HEK293 (cell line): ENCODE data around the gene CCDC85B.

Source experiments
- CTCF ChIA-PET: fragments of 350-600 bp; formaldehyde crosslinking; extraction: SDS; loops from one replicate; lab custom pipeline; 2021; ENCODE audit warnings: antibody characterized with exemption; lab: Yijun Ruan, JAX
- POLR2A ChIA-PET: fragments of 300-600 bp; formaldehyde crosslinking; extraction: SDS; loops from one replicate; lab custom pipeline; 2020; ENCODE audit warnings: antibody characterized with exemption, inconsistent platforms; lab: Yijun Ruan, JAX
- H3K27ac ChIP-seq: fragments of 200-500 bp; sonication (Bioruptor generic); 2 replicates; pipeline ENCODE4 v1.5.1; 2014; ENCODE audit warnings: low read depth, low read length, control low read depth, inconsistent platforms; ENCODE audit errors: extremely low read depth
- H3K36me3 ChIP-seq, 2 experiments: fragments of 200-500 bp in 1 of 2; sonication (Bioruptor generic) in 1 of 2; 1 replicate in 1 of 2; 2 replicates in 1 of 2; pipeline ENCODE4 v1.5.1; 2014 to 2017; ENCODE audit warnings: inconsistent platforms in 2 of 2, low read length in 2 of 2; ENCODE audit not compliant: control insufficient read depth in 2 of 2, insufficient read depth in 1 of 2
- H3K4me1 ChIP-seq: fragments of 200-500 bp; sonication (Bioruptor generic); 2 replicates; pipeline ENCODE4 v1.5.1; 2014; ENCODE audit warnings: mild to moderate bottlenecking, low read length, inconsistent platforms; ENCODE audit not compliant: control insufficient read depth, insufficient read depth
- H3K4me3 ChIP-seq: 2 replicates; pipeline ENCODE4 v1.5.1; 2011; ENCODE audit warnings: low read depth, mild to moderate bottlenecking, control low read depth, low read length, moderate library complexity
- H3K9me3 ChIP-seq: fragments of 200-500 bp; sonication (Bioruptor generic); 2 replicates; pipeline ENCODE4 v1.5.1; 2014; ENCODE audit warnings: low read depth, low read length, inconsistent platforms; ENCODE audit not compliant: control insufficient read depth, insufficient read depth
- FEZF1 ChIP-seq: fragments of 450-650 bp; formaldehyde crosslinking; IDR thresholded peaks from 2 replicates; pipeline ENCODE4 v1.5.1; 2016; ENCODE audit warnings: missing biosample characterization, missing genetic modification characterization
- GLIS1 ChIP-seq: fragments of 450-650 bp; formaldehyde crosslinking; IDR thresholded peaks from 2 replicates; pipeline ENCODE4 v1.5.1; 2016; ENCODE audit warnings: missing biosample characterization, missing genetic modification characterization
- GLIS2 ChIP-seq: fragments of 450-650 bp; formaldehyde crosslinking; IDR thresholded peaks from 2 replicates; pipeline ENCODE4 v1.5.1; 2016; ENCODE audit warnings: missing biosample characterization, missing genetic modification characterization
- SP3 ChIP-seq: fragments of 450-650 bp; formaldehyde crosslinking; IDR thresholded peaks from 2 replicates; pipeline ENCODE4 v1.5.1; 2016; ENCODE audit warnings: missing biosample characterization, missing genetic modification characterization
- ZBTB48 ChIP-seq: fragments of 450-650 bp; formaldehyde crosslinking; IDR thresholded peaks from 2 replicates; pipeline ENCODE4 v1.5.1; 2016; ENCODE audit warnings: missing biosample characterization, missing genetic modification characterization
- ZIC2 ChIP-seq: fragments of 450-650 bp; formaldehyde crosslinking; IDR thresholded peaks from 2 replicates; pipeline ENCODE4 v1.5.1; 2016; ENCODE audit warnings: missing biosample characterization, missing genetic modification characterization
- ZNF10 ChIP-seq: fragments of 450-650 bp; formaldehyde crosslinking; IDR thresholded peaks from 2 replicates; pipeline ENCODE4 v1.5.1; 2017; ENCODE audit warnings: missing biosample characterization, missing genetic modification characterization
- ZNF16 ChIP-seq: fragments of 450-650 bp; formaldehyde crosslinking; IDR thresholded peaks from 2 replicates; pipeline ENCODE4 v1.5.1; 2016; ENCODE audit warnings: low read depth, missing biosample characterization, missing genetic modification characterization
- ZNF239 ChIP-seq: fragments of 450-650 bp; formaldehyde crosslinking; IDR thresholded peaks from 2 replicates; pipeline ENCODE4 v1.5.1; 2016; ENCODE audit warnings: missing biosample characterization, missing genetic modification characterization
- ZNF24 ChIP-seq: fragments of 450-650 bp; formaldehyde crosslinking; IDR thresholded peaks from 2 replicates; pipeline ENCODE4 v1.5.1; 2016; ENCODE audit warnings: missing biosample characterization, missing genetic modification characterization
- ZNF266 ChIP-seq: fragments of 450-650 bp; formaldehyde crosslinking; IDR thresholded peaks from 2 replicates; pipeline ENCODE4 v1.5.1; 2016; ENCODE audit warnings: missing biosample characterization, missing genetic modification characterization, low read depth
- ZNF350 ChIP-seq: fragments of 450-650 bp; formaldehyde crosslinking; IDR thresholded peaks from 2 replicates; pipeline ENCODE4 v1.5.0; 2017; ENCODE audit warnings: missing biosample characterization, mild to moderate bottlenecking, missing genetic modification characterization
- ZNF362 ChIP-seq: fragments of 450-650 bp; formaldehyde crosslinking; IDR thresholded peaks from 2 replicates; pipeline ENCODE4 v1.5.1; 2016; ENCODE audit warnings: missing biosample characterization, missing genetic modification characterization
- ZNF37A ChIP-seq: fragments of 450-650 bp; IDR thresholded peaks from 2 replicates; pipeline ENCODE4 v1.5.1; 2018; ENCODE audit warnings: missing biosample characterization, missing genetic modification characterization
- ZNF48 ChIP-seq: fragments of 450-650 bp; formaldehyde crosslinking; IDR thresholded peaks from 2 replicates; pipeline ENCODE4 v1.5.1; 2016; ENCODE audit warnings: missing biosample characterization, missing genetic modification characterization
- ZNF529 ChIP-seq: fragments of 450-650 bp; formaldehyde crosslinking; IDR thresholded peaks from 2 replicates; pipeline ENCODE4 v1.5.1; 2017; ENCODE audit warnings: missing genetic modification characterization, missing biosample characterization; ENCODE audit not compliant: insufficient replicate concordance
- ZNF558 ChIP-seq: fragments of 450-650 bp; formaldehyde crosslinking; IDR thresholded peaks from 2 replicates; pipeline ENCODE4 v1.5.1; 2016; ENCODE audit warnings: missing biosample characterization, missing genetic modification characterization
- ZNF585B ChIP-seq: fragments of 450-650 bp; formaldehyde crosslinking; IDR thresholded peaks from 2 replicates; pipeline ENCODE4 v1.5.1; 2016; ENCODE audit warnings: missing biosample characterization, missing genetic modification characterization
- ZNF654 ChIP-seq: fragments of 450-650 bp; formaldehyde crosslinking; IDR thresholded peaks from 2 replicates; pipeline ENCODE4 v1.5.1; 2016; ENCODE audit warnings: low read depth, missing biosample characterization, missing genetic modification characterization
- ZNF664 ChIP-seq: fragments of 450-650 bp; formaldehyde crosslinking; IDR thresholded peaks from 2 replicates; pipeline ENCODE4 v1.5.1; 2016; ENCODE audit warnings: missing biosample characterization, missing genetic modification characterization
- ZNF704 ChIP-seq: fragments of 450-650 bp; formaldehyde crosslinking; IDR thresholded peaks from 2 replicates; pipeline ENCODE4 v1.5.1; 2016; ENCODE audit warnings: missing biosample characterization, missing genetic modification characterization
- TF ChIP-seq, protein P1 (sequence below): fragments of 450-650 bp; formaldehyde crosslinking; IDR thresholded peaks from 2 replicates; pipeline ENCODE4 v1.5.1; 2016; ENCODE audit warnings: missing biosample characterization, missing genetic modification characterization, borderline replicate concordance
- TF ChIP-seq, protein P2 (sequence below): fragments of 450-650 bp; IDR thresholded peaks from 2 replicates; pipeline ENCODE4 v1.5.1; 2018; ENCODE audit warnings: missing biosample characterization, mild to moderate bottlenecking, missing genetic modification characterization
- TF ChIP-seq, protein P3 (sequence below): fragments of 450-650 bp; formaldehyde crosslinking; IDR thresholded peaks from 2 replicates; pipeline ENCODE4 v1.5.1; 2017; ENCODE audit warnings: missing biosample characterization, missing genetic modification characterization
- TF ChIP-seq, protein P4 (sequence below): fragments of 450-650 bp; formaldehyde crosslinking; IDR thresholded peaks from 2 replicates; pipeline ENCODE4 v1.5.1; 2017; ENCODE audit warnings: missing biosample characterization, missing genetic modification characterization

The CCDC85B gene

DNA sequence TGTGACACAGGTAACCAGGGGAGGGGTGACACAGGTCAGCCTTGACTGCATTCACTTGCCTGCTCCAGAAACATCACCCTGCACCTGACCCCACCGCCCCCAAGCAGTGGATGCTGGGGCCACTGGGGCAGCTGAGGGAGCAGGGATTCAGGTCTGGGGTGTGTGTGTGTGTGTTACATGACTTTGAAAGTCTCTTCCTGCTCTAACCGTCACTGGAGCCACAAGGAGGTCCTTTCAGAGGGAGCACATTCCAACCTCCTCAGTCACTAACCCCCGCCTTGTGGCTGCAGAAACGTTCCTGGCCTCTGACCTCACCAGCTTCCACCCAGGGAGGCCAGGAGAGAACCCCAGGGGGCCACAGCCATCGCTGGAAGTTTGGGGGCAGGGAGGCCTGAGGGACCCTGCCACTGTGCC is 12.6 kb downstream of the CCDC85B start (continued):
- TF ChIP-seq, protein P1, sequence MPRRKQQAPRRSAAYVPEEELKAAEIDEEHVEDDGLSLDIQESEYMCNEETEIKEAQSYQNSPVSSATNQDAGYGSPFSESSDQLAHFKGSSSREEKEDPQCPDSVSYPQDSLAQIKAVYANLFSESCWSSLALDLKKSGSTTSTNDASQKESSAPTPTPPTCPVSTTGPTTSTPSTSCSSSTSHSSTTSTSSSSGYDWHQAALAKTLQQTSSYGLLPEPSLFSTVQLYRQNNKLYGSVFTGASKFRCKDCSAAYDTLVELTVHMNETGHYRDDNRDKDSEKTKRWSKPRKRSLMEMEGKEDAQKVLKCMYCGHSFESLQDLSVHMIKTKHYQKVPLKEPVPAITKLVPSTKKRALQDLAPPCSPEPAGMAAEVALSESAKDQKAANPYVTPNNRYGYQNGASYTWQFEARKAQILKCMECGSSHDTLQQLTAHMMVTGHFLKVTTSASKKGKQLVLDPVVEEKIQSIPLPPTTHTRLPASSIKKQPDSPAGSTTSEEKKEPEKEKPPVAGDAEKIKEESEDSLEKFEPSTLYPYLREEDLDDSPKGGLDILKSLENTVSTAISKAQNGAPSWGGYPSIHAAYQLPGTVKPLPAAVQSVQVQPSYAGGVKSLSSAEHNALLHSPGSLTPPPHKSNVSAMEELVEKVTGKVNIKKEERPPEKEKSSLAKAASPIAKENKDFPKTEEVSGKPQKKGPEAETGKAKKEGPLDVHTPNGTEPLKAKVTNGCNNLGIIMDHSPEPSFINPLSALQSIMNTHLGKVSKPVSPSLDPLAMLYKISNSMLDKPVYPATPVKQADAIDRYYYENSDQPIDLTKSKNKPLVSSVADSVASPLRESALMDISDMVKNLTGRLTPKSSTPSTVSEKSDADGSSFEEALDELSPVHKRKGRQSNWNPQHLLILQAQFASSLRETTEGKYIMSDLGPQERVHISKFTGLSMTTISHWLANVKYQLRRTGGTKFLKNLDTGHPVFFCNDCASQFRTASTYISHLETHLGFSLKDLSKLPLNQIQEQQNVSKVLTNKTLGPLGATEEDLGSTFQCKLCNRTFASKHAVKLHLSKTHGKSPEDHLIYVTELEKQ (tag by site-specific recombination): no peak
- TF ChIP-seq GLIS1 (tag by site-specific recombination): peak; percentile 96
- 0 out of 2 replicates have a peak, but pooled peaks have one; percentile 11 for TF ChIP-seq ZBTB48 (tag by site-specific recombination)
- TF ChIP-seq ZNF350: no peak
- TF ChIP-seq ZNF266: no peak
- TF ChIP-seq ZNF362 (tag by site-specific recombination): no peak
- TF ChIP-seq, protein P2, sequence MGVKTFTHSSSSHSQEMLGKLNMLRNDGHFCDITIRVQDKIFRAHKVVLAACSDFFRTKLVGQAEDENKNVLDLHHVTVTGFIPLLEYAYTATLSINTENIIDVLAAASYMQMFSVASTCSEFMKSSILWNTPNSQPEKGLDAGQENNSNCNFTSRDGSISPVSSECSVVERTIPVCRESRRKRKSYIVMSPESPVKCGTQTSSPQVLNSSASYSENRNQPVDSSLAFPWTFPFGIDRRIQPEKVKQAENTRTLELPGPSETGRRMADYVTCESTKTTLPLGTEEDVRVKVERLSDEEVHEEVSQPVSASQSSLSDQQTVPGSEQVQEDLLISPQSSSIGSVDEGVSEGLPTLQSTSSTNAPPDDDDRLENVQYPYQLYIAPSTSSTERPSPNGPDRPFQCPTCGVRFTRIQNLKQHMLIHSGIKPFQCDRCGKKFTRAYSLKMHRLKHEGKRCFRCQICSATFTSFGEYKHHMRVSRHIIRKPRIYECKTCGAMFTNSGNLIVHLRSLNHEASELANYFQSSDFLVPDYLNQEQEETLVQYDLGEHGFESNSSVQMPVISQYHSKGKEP (tag by site-specific recombination): no peak
- peak; percentile 50; the same call in 1 of the 2 replicates for TF ChIP-seq ZIC2

DNA sequence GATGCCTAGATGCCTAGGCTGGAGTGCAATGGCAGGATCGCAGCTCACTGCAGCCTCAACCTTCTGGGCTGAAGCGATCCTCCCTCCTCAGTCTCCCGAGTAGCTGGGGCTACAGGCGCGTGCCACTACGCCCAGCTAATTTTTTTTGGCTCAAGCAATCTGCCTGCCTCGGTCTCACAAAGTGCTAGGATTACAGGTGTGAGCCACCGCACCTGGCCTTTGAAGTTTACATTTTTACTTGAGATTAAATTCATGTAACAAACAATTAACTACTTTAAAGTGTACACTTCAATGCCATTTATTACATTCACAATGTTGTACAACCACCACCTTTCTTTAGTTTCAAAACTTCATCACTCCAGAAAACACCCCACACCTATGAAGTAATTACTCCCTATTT is 13.2 kb downstream of the CCDC85B start:
- Histone ChIP-seq H3K4me3 (no peak overlapping the region), H3K4me1 (no peaks in the 10 kb centered on the region), H3K9me3 (no peaks in the 10 kb centered on the region), H3K36me3 (no peaks in the 10 kb centered on the region), H3K27ac (no peak overlapping the region)
- POLR2A ChIA-PET: interaction anchor here (0.6 to 2.0 kb wide), 4 partner anchors 11 to 16 kb away, joined by 3 to 7 read pairs (median 5); partner anchors contain the start of gene FIBP
- no peak for TF ChIP-seq ZNF37A (tag by site-specific recombination)
- TF ChIP-seq ZNF24 (tag by site-specific recombination): no peak
- no peak for TF ChIP-seq ZNF529 (tag by site-specific recombination)
- TF ChIP-seq ZNF10 (tag by site-specific recombination): no peak
- no peak for TF ChIP-seq SP3
- TF ChIP-seq ZNF16 (tag by site-specific recombination): no peak
- CTCF ChIA-PET: interaction anchor here (0.6 to 3.8 kb wide), 4 partner anchors 14 to 315 kb away, joined by 3 to 40 read pairs (median 18); partner anchors contain the start of genes CCDC85B and FIBP

- CTCF ChIA-PET: interaction anchor here (0.8 to 11.8 kb wide), 5 partner anchors 9 to 47 kb away, joined by 4 to 189 read pairs (median 5); partner anchors contain the start of genes CCDC85B, FIBP and MUS81
These were observed 16.1 kb downstream of the CCDC85B start for GRCh38 chr11:65906602-65907001.

More at GRCh38 chr11:65906602-65907001, 16.1 kb downstream of the CCDC85B start:
- Histone ChIP-seq H3K9me3 (no peaks in the 10 kb centered on the region), H3K4me1 (no peaks in the 10 kb centered on the region), H3K36me3 (no peaks in the 10 kb centered on the region), H3K4me3 (no peak overlapping the region), H3K27ac (no peak overlapping the region)
- TF ChIP-seq ZNF48 (tag by site-specific recombination) (no peak), GLIS2 (tag by site-specific recombination) (no peak), ZNF558 (tag by site-specific recombination) (no peak), ZNF704 (tag by site-specific recombination) (no peak), FEZF1 (tag by site-specific recombination) (no peak), ZNF654 (tag by site-specific recombination) (no peak), ZNF239 (tag by site-specific recombination) (no peak), ZNF664 (tag by site-specific recombination) (no peak), ZNF585B (tag by site-specific recombination) (no peak)
- TF ChIP-seq, protein P3, sequence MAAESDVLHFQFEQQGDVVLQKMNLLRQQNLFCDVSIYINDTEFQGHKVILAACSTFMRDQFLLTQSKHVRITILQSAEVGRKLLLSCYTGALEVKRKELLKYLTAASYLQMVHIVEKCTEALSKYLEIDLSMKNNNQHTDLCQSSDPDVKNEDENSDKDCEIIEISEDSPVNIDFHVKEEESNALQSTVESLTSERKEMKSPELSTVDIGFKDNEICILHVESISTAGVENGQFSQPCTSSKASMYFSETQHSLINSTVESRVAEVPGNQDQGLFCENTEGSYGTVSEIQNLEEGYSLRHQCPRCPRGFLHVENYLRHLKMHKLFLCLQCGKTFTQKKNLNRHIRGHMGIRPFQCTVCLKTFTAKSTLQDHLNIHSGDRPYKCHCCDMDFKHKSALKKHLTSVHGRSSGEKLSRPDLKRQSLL: no peak
- TF ChIP-seq, protein P4, sequence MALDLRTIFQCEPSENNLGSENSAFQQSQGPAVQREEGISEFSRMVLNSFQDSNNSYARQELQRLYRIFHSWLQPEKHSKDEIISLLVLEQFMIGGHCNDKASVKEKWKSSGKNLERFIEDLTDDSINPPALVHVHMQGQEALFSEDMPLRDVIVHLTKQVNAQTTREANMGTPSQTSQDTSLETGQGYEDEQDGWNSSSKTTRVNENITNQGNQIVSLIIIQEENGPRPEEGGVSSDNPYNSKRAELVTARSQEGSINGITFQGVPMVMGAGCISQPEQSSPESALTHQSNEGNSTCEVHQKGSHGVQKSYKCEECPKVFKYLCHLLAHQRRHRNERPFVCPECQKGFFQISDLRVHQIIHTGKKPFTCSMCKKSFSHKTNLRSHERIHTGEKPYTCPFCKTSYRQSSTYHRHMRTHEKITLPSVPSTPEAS (tag by site-specific recombination): no peak
- POLR2A ChIA-PET: interaction anchor here (0.7 to 1.2 kb wide), 2 partner anchors 16 to 18 kb away, joined by 3 read pairs; partner anchors contain the start of genes CCDC85B and FIBP
